Esophagus muscularis mucosa (tissue), 3 donors: ENCODE results near the gene SPACA9.

Experiments used
- CTCF ChIP-seq, 3 experiments: fragments of 200-600 bp in 2 of 3; fragments of 450-650 bp in 1 of 3; sonication (generic) in 2 of 3; IDR thresholded peaks; one replicate each; pipeline ENCODE4 v1.5.1; 2017 to 2019; ENCODE audit warnings: antibody characterized with exemption in 3 of 3, mild to moderate bottlenecking in 2 of 3, moderate library complexity in 1 of 3
- POLR2A ChIP-seq: fragments of 450-650 bp; IDR thresholded peaks from one replicate; pipeline ENCODE4 v1.6.1; 2017; ENCODE audit warnings: antibody characterized with exemption, moderate library complexity, mild to moderate bottlenecking, low read depth
- POLR2AphosphoS5 ChIP-seq, 2 donors: sonication (generic); formaldehyde crosslinking; IDR thresholded peaks; one replicate each; pipeline ENCODE4 v1.6.1; 2017; ENCODE audit warnings: antibody characterized with exemption in 2 of 2

GRCh38 chr9:132873403-132873802, 5.3 kb upstream of the SPACA9 start:
- TF ChIP-seq CTCF (IDR thresholded peaks at IDR 0.05) (no peak), POLR2AphosphoS5 (IDR thresholded peaks at IDR 0.05) (no peak), POLR2A (no peak)
